Endothelial cell of umbilical vein (primary cell): ENCODE measurements around the gene RNF11. TPM values are rescaled to one million over a fixed set of nuclear protein-coding genes. Genes with fewer than 3 reads are reported as not detected.

Experiments used
- BruUV-seq: library from RNA; stranded (reverse); fragments of 400-500 nt; replicated peaks from 2 replicates; lab custom pipeline; 2021; lab: Mats Ljungman, UMichigan
- CTCF ChIA-PET: fragments of 300-600, 350-600 bp; sonication (Branson Sonifier 250); formaldehyde crosslinking; loops from one replicate; lab custom pipeline; 2021; ENCODE audit warnings: antibody characterized with exemption, inconsistent platforms; lab: Charles Lee
- POLR2A ChIA-PET: fragments of 300-600, 350-600 bp; sonication (Branson Sonifier 250); formaldehyde crosslinking; loops from one replicate; lab custom pipeline; 2021; ENCODE audit warnings: antibody characterized with exemption, inconsistent platforms; lab: Charles Lee
- DNase-seq: peaks from one replicate; pipeline ENCODE4 v3.0.0-alpha.2; 2011; ENCODE audit warnings: low read depth, low spot score
- FAIRE-seq: peaks from 2 replicates; lab custom pipeline; 2011; peaks lifted over from hg19 to GRCh38; lab: Jason Lieb, UNC
- H2AFZ ChIP-seq: 2 replicates; pipeline ENCODE4 v1.6.0; 2012; ENCODE audit warnings: low read depth, low read length, control low read depth, inconsistent platforms
- H3K27ac ChIP-seq: 2 replicates; pipeline ENCODE4 v1.5.1; 2011; ENCODE audit warnings: low read depth, mild to moderate bottlenecking, control low read depth, low read length, moderate library complexity; ENCODE audit not compliant: insufficient read depth
- H3K27me3 ChIP-seq, 2 experiments: 2 replicates each; pipeline versions ENCODE4 v1.6.0 to v1.6.1; 2011; ENCODE audit warnings: low read length in 2 of 2, mixed read lengths in 1 of 2; ENCODE audit not compliant: control insufficient read depth in 2 of 2, insufficient read depth in 2 of 2
- H3K36me3 ChIP-seq, 2 experiments: 2 replicates in 1 of 2; 3 replicates in 1 of 2; pipeline ENCODE4 v1.5.1; 2011; ENCODE audit warnings: low read length in 2 of 2, mild to moderate bottlenecking in 1 of 2, moderate library complexity in 1 of 2; ENCODE audit not compliant: control insufficient read depth in 2 of 2, insufficient read depth in 2 of 2; ENCODE audit errors: extremely low read depth in 1 of 2
- H3K4me1 ChIP-seq: 3 replicates; pipeline ENCODE4 v1.5.1; 2011; ENCODE audit warnings: mild to moderate bottlenecking, low read length; ENCODE audit not compliant: control insufficient read depth, insufficient read depth; ENCODE audit errors: extremely low read depth
- H3K4me2 ChIP-seq: 2 replicates; pipeline ENCODE4 v1.6.1; 2011; ENCODE audit warnings: low read length, control low read depth, mixed read lengths; ENCODE audit not compliant: insufficient read depth
- H3K4me3 ChIP-seq, 3 experiments: fragments of 200-600 bp in 1 of 3; sonication (generic), shearing (Covaris generic) in 1 of 3; replicated peaks in 1 of 3; 2 replicates each; pipeline ENCODE4 v1.5.1; 2011 to 2016; ENCODE audit warnings: control low read depth in 3 of 3, low read length in 3 of 3, mild to moderate bottlenecking in 2 of 3, inconsistent platforms in 1 of 3, low read depth in 1 of 3, moderate library complexity in 1 of 3; ENCODE audit not compliant: insufficient read depth in 1 of 3
- H3K79me2 ChIP-seq: 2 replicates; pipeline ENCODE4 v1.6.0; 2012; ENCODE audit warnings: low read length, inconsistent platforms; ENCODE audit not compliant: control insufficient read depth, insufficient read depth
- H3K9ac ChIP-seq: replicated peaks from 2 replicates; pipeline ENCODE3; 2011; ENCODE audit warnings: low read length, control low read depth; ENCODE audit not compliant: insufficient read depth; ENCODE audit errors: extremely low read depth
- H3K9me1 ChIP-seq: replicated peaks from 3 replicates; pipeline ENCODE4 v1.6.0; 2011; ENCODE audit warnings: mild to moderate bottlenecking, low read length; ENCODE audit not compliant: control insufficient read depth, insufficient read depth; ENCODE audit errors: extremely low read depth
- H3K9me3 ChIP-seq: replicated peaks from 2 replicates; pipeline ENCODE4 v1.5.1; 2012; ENCODE audit warnings: low read length, inconsistent platforms; ENCODE audit not compliant: control insufficient read depth, insufficient read depth
- H4K20me1 ChIP-seq: replicated peaks from 2 replicates; pipeline ENCODE3; 2011; ENCODE audit warnings: mild to moderate bottlenecking, low read length; ENCODE audit not compliant: control insufficient read depth, insufficient read depth; ENCODE audit errors: extremely low read depth
- EZH2 ChIP-seq: IDR thresholded peaks from 2 replicates; pipeline ENCODE4 v1.6.1; 2012; ENCODE audit warnings: borderline replicate concordance, low read depth, mild to moderate bottlenecking, moderate library complexity, low read length, inconsistent platforms; ENCODE audit not compliant: severe bottlenecking
- FOS ChIP-seq: IDR thresholded peaks from 2 replicates; pipeline ENCODE4 v1.6.1; 2011; ENCODE audit warnings: mild to moderate bottlenecking, low read length, moderate library complexity, borderline replicate concordance; ENCODE audit not compliant: insufficient read depth
- GATA2 ChIP-seq: IDR thresholded peaks from 2 replicates; pipeline ENCODE4 v1.7.0; 2011; ENCODE audit warnings: low read depth, mild to moderate bottlenecking, moderate library complexity, mixed read lengths, low read length; ENCODE audit not compliant: insufficient read length, insufficient read depth
- JUN ChIP-seq: IDR thresholded peaks from 2 replicates; pipeline ENCODE4 v1.6.1; 2011; ENCODE audit warnings: borderline replicate concordance, low read depth; ENCODE audit not compliant: insufficient read length, insufficient read depth
- MYC ChIP-seq: IDR thresholded peaks from one replicate; pipeline ENCODE4 v1.6.1; 2011; ENCODE audit warnings: mild to moderate bottlenecking, low read depth, low read length
- POLR2A ChIP-seq: IDR thresholded peaks from 2 replicates; pipeline ENCODE4 v1.6.1; 2012; ENCODE audit warnings: low read depth, mild to moderate bottlenecking, control low read depth, low read length
- POLR2AphosphoS5 ChIP-seq: IDR thresholded peaks from 2 replicates; pipeline ENCODE4 v1.6.1; 2012; ENCODE audit warnings: low read depth, mild to moderate bottlenecking, control low read depth, low read length, moderate library complexity; ENCODE audit not compliant: insufficient read depth
- dilution Hi-C: fragments of 300-500 bp; cut with MboI; formaldehyde crosslinking; loops from one replicate; pipeline ENCODE4 v1.15.0; 2019; ENCODE audit warnings: low sequenced_read_pairs; ENCODE audit not compliant: extremely low pct_ligation_motif_present
- intact Hi-C: fragments of 100-400 bp; cut with micrococcal nuclease; formaldehyde crosslinking; loops from one replicate; pipeline ENCODE4 v1.10.0; 2022
- polyA plus RNA-seq, 4 experiments: library from polyadenylated mRNA; depleted of rRNA in 3 of 4; stranded (reverse) in 3 of 4; unstranded in 1 of 4; fragments of >200 nt; gene quantifications; 2 replicates each; pipeline versions ENCODE4 v1.2.1 to v1.2.3, GENCODE V29; 2011 to 2012; ENCODE audit warnings: missing spikeins in 1 of 4
- total RNA-seq: library from RNA; stranded (reverse); gene quantifications from 2 replicates; pipeline ENCODE4 v1.2.3, GENCODE V29; 2021
- TF ChIP-seq, protein P1 (sequence below): IDR thresholded peaks from 2 replicates; pipeline ENCODE4 v1.6.1; 2011; ENCODE audit not compliant: insufficient read depth, insufficient read length
- TF ChIP-seq, protein P2 (sequence below), 2 donors: IDR thresholded peaks; 1 replicate in 1 of 2; 2 replicates in 1 of 2; pipeline ENCODE4 v1.5.1; 2011; ENCODE audit warnings: low read length in 2 of 2, mild to moderate bottlenecking in 2 of 2, moderate library complexity in 2 of 2, control low read depth in 1 of 2, inconsistent platforms in 1 of 2, low read depth in 1 of 2; ENCODE audit not compliant: insufficient read depth in 1 of 2; ENCODE audit errors: extremely low read depth in 1 of 2

Gene RNF11
- total and polyA plus RNA-seq, 2 donors (not counting 3 experiments of a cell fraction or from before 2014, with no cell fraction given) = 75.2 to 82.9 TPM

DNA sequence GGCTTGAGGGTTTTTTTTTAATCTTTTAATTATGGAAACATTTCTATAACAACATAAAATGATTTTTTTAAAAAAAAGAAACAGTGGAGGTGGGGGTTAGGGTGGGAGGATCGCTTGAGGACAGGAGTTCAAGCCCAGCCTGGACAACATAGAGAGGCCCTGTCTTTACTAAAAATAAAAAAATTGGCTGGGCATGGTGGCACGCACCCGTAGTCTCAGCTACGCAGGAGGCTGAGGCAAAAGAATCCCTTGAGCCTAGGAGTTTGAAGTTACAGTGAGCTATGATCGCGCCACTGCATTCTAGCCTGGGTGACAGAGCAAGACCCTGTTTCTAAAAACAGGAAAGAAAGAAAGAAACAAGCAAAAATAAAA lies 32.2 kb upstream of the RNF11 start:
- intact Hi-C loops (no loop called here), dilution Hi-C loops (no loop called here)
- TF ChIP-seq POLR2AphosphoS5 (no peak), JUN (no peak), POLR2A (no peak), MYC (no peak), GATA2 (no peak), FOS (no peak), EZH2 (no peak)
- TF ChIP-seq, protein P1, sequence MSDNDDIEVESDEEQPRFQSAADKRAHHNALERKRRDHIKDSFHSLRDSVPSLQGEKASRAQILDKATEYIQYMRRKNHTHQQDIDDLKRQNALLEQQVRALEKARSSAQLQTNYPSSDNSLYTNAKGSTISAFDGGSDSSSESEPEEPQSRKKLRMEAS = no peak
- TF ChIP-seq, protein P2, sequence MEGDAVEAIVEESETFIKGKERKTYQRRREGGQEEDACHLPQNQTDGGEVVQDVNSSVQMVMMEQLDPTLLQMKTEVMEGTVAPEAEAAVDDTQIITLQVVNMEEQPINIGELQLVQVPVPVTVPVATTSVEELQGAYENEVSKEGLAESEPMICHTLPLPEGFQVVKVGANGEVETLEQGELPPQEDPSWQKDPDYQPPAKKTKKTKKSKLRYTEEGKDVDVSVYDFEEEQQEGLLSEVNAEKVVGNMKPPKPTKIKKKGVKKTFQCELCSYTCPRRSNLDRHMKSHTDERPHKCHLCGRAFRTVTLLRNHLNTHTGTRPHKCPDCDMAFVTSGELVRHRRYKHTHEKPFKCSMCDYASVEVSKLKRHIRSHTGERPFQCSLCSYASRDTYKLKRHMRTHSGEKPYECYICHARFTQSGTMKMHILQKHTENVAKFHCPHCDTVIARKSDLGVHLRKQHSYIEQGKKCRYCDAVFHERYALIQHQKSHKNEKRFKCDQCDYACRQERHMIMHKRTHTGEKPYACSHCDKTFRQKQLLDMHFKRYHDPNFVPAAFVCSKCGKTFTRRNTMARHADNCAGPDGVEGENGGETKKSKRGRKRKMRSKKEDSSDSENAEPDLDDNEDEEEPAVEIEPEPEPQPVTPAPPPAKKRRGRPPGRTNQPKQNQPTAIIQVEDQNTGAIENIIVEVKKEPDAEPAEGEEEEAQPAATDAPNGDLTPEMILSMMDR (IDR thresholded peaks at IDR 0.05; ENCODE audit: extremely low read depth in 1 of 2, insufficient read depth in 1 of 2, low read depth in 1 of 2, low read length in 2 of 2) = no peak
- Histone ChIP-seq H3K4me2 (no peak overlapping the region), H3K4me3 (no peak overlapping the region), H3K27me3 (no peaks in the 10 kb centered on the region), H4K20me1 (no peaks in the 10 kb centered on the region), H3K9ac (no peak overlapping the region), H3K4me1 (no peaks in the 10 kb centered on the region), H3K27ac (no peak overlapping the region), H3K79me2 (no peaks in the 10 kb centered on the region), H3K36me3 (no peaks in the 10 kb centered on the region), H2AFZ (no peak overlapping the region), H3K9me3 (no peaks in the 10 kb centered on the region), H3K9me1 (no peaks in the 10 kb centered on the region)
- DNase-seq (no peak), FAIRE-seq (no peak)
- ChIA-PET POLR2A (no interaction called here), CTCF (interaction anchor here (1.2 to 1.4 kb wide), 2 partner anchors 9 to 11 kb away, joined by 3 read pairs; no protein-coding TSS in a partner anchor)
- no TSS peak for BruUV-seq
